Measurements from ENCODE around the gene TCF25. TPM values are rescaled to one million over a fixed set of nuclear protein-coding genes. Genes with fewer than 3 reads are reported as not detected.

TCF25 gene
- total RNA-seq, 1 donor from 2014 or later, result 193 TPM

- no peak overlapping the region for H3K4me3 ChIP-seq (ENCODE audit: insufficient read depth, low read depth, low read length)
- H3K79me2 ChIP-seq (ENCODE audit: insufficient read depth, low read length), result no peaks in the 10 kb centered on the region
- FAIRE-seq, result no peak
- peak overlapping the region; percentile 41 for H3K27ac Mint-ChIP-seq (ENCODE audit: unreplicated experiment)
- peaks cover 3% of the 10 kb centered on the region for H3K9me3 ChIP-seq (ENCODE audit: insufficient read depth, low read depth, low read length)
- no peak overlapping the region for H3K27ac ChIP-seq (ENCODE audit: low read depth, low read length)
- no peak overlapping the region for H2AFZ ChIP-seq (ENCODE audit: low read depth, low read length)
- H3K9ac ChIP-seq (ENCODE audit: low read length), result no peak overlapping the region
- peaks cover 12% of the 10 kb centered on the region for H3K4me1 ChIP-seq (ENCODE audit: insufficient read depth, low read length)
- no peak overlapping the region for H3K4me3 Mint-ChIP-seq (ENCODE audit: unreplicated experiment)
- no peaks in the 10 kb centered on the region for H3K27me3 ChIP-seq (ENCODE audit: insufficient read depth, low read length)
- TF ChIP-seq CTCF (IDR thresholded peaks at IDR 0.05; ENCODE audit: insufficient read depth, low read depth, low read length), result no peak
- no peak for TF ChIP-seq EZH2 (IDR thresholded peaks at IDR 0.05; ENCODE audit: insufficient read depth, low read length)
- H3K9me3 Mint-ChIP-seq (ENCODE audit: unreplicated experiment), result no peaks in the 10 kb centered on the region
- H3K36me3 ChIP-seq (ENCODE audit: insufficient read depth, low read length), result peaks cover 6% of the 10 kb centered on the region
- H3K4me1 Mint-ChIP-seq (ENCODE audit: low read depth, unreplicated experiment), result peaks cover 2% of the 10 kb centered on the region
- DNase-seq (ENCODE audit: low read depth), result no peak
- H3K36me3 Mint-ChIP-seq (ENCODE audit: low read depth, unreplicated experiment), result peaks cover 20% of the 10 kb centered on the region
- no peak overlapping the region for H3K4me2 ChIP-seq (ENCODE audit: low read length)
- peaks cover 52% of the 10 kb centered on the region for H4K20me1 ChIP-seq (ENCODE audit: insufficient read depth, low read length)
- no peaks in the 10 kb centered on the region for H3K27me3 Mint-ChIP-seq (ENCODE audit: low read depth, unreplicated experiment)
Observed at GRCh38 chr16:89910717-89911354, 37.4 kb downstream of the TCF25 start.

DNA sequence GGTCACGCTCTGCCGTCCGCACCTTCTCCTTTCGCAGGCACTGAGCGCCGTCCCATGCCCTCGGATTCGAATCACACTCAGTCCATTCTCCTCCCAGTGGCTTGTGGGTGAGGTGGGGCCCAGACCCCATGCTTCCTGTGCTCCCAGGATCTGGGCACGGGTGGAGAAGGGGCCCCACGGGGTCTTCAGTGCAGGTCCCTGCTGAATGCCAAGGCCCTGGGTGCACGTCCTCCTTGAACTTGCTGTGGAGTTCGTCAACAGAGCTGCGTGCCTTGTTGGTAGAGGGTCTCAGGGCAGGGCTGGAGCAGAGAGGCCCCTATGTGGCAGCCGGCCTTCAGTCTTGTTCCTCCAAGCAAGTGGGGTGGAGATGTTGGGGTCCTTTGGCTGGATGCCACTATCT lies 38.0 kb downstream of the TCF25 start:
- Mint-ChIP-seq H3K4me1 (ENCODE audit: low read depth, unreplicated experiment) (peaks cover 2% of the 10 kb centered on the region), H3K4me3 (ENCODE audit: unreplicated experiment) (no peak overlapping the region), H3K9me3 (ENCODE audit: unreplicated experiment) (no peaks in the 10 kb centered on the region), H3K27ac (ENCODE audit: unreplicated experiment) (no peak overlapping the region), H3K36me3 (ENCODE audit: low read depth, unreplicated experiment) (peaks cover 16% of the 10 kb centered on the region), H3K27me3 (ENCODE audit: low read depth, unreplicated experiment) (no peaks in the 10 kb centered on the region)
- Histone ChIP-seq H3K9ac (ENCODE audit: low read length) (no peak overlapping the region), H3K36me3 (ENCODE audit: insufficient read depth, low read length) (peaks cover 2% of the 10 kb centered on the region), H3K79me2 (ENCODE audit: insufficient read depth, low read length) (no peaks in the 10 kb centered on the region), H4K20me1 (ENCODE audit: insufficient read depth, low read length) (peaks cover 49% of the 10 kb centered on the region), H3K9me3 (ENCODE audit: insufficient read depth, low read depth, low read length) (peaks cover 3% of the 10 kb centered on the region), H3K4me3 (ENCODE audit: insufficient read depth, low read depth, low read length) (no peak overlapping the region), H3K27me3 (ENCODE audit: insufficient read depth, low read length) (no peaks in the 10 kb centered on the region), H3K4me1 (ENCODE audit: insufficient read depth, low read length) (peaks cover 12% of the 10 kb centered on the region), H2AFZ (ENCODE audit: low read depth, low read length) (no peak overlapping the region), H3K4me2 (ENCODE audit: low read length) (no peak overlapping the region), H3K27ac (ENCODE audit: low read depth, low read length) (no peak overlapping the region)
- DNase-seq (ENCODE audit: low read depth) (no peak), FAIRE-seq (no peak)
- TF ChIP-seq EZH2 (IDR thresholded peaks at IDR 0.05; ENCODE audit: insufficient read depth, low read length) (no peak), CTCF (IDR thresholded peaks at IDR 0.05; ENCODE audit: insufficient read depth, low read depth, low read length) (no peak)

- Histone ChIP-seq H3K27ac (ENCODE audit: low read depth, low read length) (no peak overlapping the region), H3K36me3 (ENCODE audit: insufficient read depth, low read length) (no peaks in the 10 kb centered on the region), H3K79me2 (ENCODE audit: insufficient read depth, low read length) (no peaks in the 10 kb centered on the region), H3K9me3 (ENCODE audit: insufficient read depth, low read depth, low read length) (no peaks in the 10 kb centered on the region), H4K20me1 (ENCODE audit: insufficient read depth, low read length) (peaks cover 49% of the 10 kb centered on the region), H3K9ac (ENCODE audit: low read length) (no peak overlapping the region), H3K27me3 (ENCODE audit: insufficient read depth, low read length) (no peaks in the 10 kb centered on the region), H3K4me1 (ENCODE audit: insufficient read depth, low read length) (peaks cover 12% of the 10 kb centered on the region), H3K4me2 (ENCODE audit: low read length) (no peak overlapping the region), H2AFZ (ENCODE audit: low read depth, low read length) (no peak overlapping the region), H3K4me3 (ENCODE audit: insufficient read depth, low read depth, low read length) (no peak overlapping the region)
- peaks cover 13% of the 10 kb centered on the region for H3K36me3 Mint-ChIP-seq (ENCODE audit: low read depth, unreplicated experiment)
- no peaks in the 10 kb centered on the region for H3K9me3 Mint-ChIP-seq (ENCODE audit: unreplicated experiment)
- no peaks in the 10 kb centered on the region for H3K27me3 Mint-ChIP-seq (ENCODE audit: low read depth, unreplicated experiment)
- DNase-seq (ENCODE audit: low read depth), result no peak
- no peak overlapping the region for H3K27ac Mint-ChIP-seq (ENCODE audit: unreplicated experiment)
- H3K4me3 Mint-ChIP-seq (ENCODE audit: unreplicated experiment), result peak overlapping the region; percentile 40
- H3K4me1 Mint-ChIP-seq (ENCODE audit: low read depth, unreplicated experiment), result peaks cover 2% of the 10 kb centered on the region
- TF ChIP-seq EZH2 (IDR thresholded peaks at IDR 0.05; ENCODE audit: insufficient read depth, low read length) (no peak), CTCF (IDR thresholded peaks at IDR 0.05; ENCODE audit: insufficient read depth, low read depth, low read length) (no peak)
- FAIRE-seq, result no peak
Observed at GRCh38 chr16:89912143-89912542, 38.8 kb downstream of the TCF25 start.

All from astrocyte (in vitro differentiated cells and primary cell).